WERI-Rb-1 (cell line): ENCODE results near the gene CSRNP3.

Experiments used
- DNase-seq: peaks from one replicate; pipeline ENCODE4 v3.0.0-alpha.2; 2020
- H3K27ac ChIP-seq: fragments of 250-450 bp; sonication (Bioruptor Pico); 2 replicates; pipeline ENCODE4 v1.5.1; 2020; ENCODE audit warnings: mild to moderate bottlenecking, moderate library complexity
- H3K27me3 ChIP-seq: fragments of 250-450 bp; sonication (Bioruptor Pico); 2 replicates; pipeline ENCODE4 v1.5.1; 2021; ENCODE audit warnings: mild to moderate bottlenecking, low read depth, moderate library complexity; ENCODE audit not compliant: insufficient read depth, severe bottlenecking
- H3K36me3 ChIP-seq: fragments of 250-450 bp; sonication (Bioruptor Pico); 2 replicates; pipeline ENCODE4 v1.5.1; 2020; ENCODE audit warnings: mild to moderate bottlenecking, moderate library complexity
- H3K4me3 ChIP-seq: 2 replicates; pipeline ENCODE4 v1.5.1; 2011; ENCODE audit warnings: low read depth, mild to moderate bottlenecking, control low read depth, low read length
- H3K9me3 ChIP-seq: fragments of 250-450 bp; sonication (Bioruptor Pico); 2 replicates; pipeline ENCODE4 v1.5.1; 2021; ENCODE audit warnings: mild to moderate bottlenecking, moderate library complexity; ENCODE audit not compliant: severe bottlenecking
- CTCF ChIP-seq: IDR thresholded peaks from 2 replicates; pipeline ENCODE4 v1.5.1; 2011; ENCODE audit warnings: low read depth, mild to moderate bottlenecking, control low read depth, inconsistent platforms, low read length

CSRNP3 gene

GRCh38 chr2:165563468-165564225 lies 94.1 kb downstream of the CSRNP3 start:
- peak; percentile 46 for TF ChIP-seq CTCF
- no peaks in the 10 kb centered on the region for H3K9me3 ChIP-seq

GRCh38 chr2:165566008-165566407 lies 96.5 kb downstream of the CSRNP3 start:
- no peak for TF ChIP-seq CTCF
- Histone ChIP-seq H3K4me3 (no peak overlapping the region), H3K27ac (no peak overlapping the region), H3K36me3 (no peaks in the 10 kb centered on the region), H3K27me3 (no peaks in the 10 kb centered on the region), H3K9me3 (no peaks in the 10 kb centered on the region)
- no peak for DNase-seq

More at GRCh38 chr2:165563468-165564225, 94.1 kb downstream of the CSRNP3 start:
- no peak overlapping the region for H3K27ac ChIP-seq
- H3K4me3 ChIP-seq: no peak overlapping the region
- H3K27me3 ChIP-seq: no peaks in the 10 kb centered on the region
- no peaks in the 10 kb centered on the region for H3K36me3 ChIP-seq
- DNase-seq: peak; percentile 19

- Histone ChIP-seq H3K27me3 (no peaks in the 10 kb centered on the region), H3K4me3 (no peak overlapping the region), H3K27ac (no peak overlapping the region), H3K9me3 (no peaks in the 10 kb centered on the region), H3K36me3 (no peaks in the 10 kb centered on the region)
- no peak for TF ChIP-seq CTCF
- no peak for DNase-seq
Observed at GRCh38 chr2:165567273-165567672, 97.8 kb downstream of the CSRNP3 start.

- DNase-seq: no peak
- Histone ChIP-seq H3K36me3 (no peaks in the 10 kb centered on the region), H3K9me3 (no peaks in the 10 kb centered on the region), H3K27me3 (no peaks in the 10 kb centered on the region), H3K27ac (no peak overlapping the region), H3K4me3 (no peak overlapping the region)
- no peak for TF ChIP-seq CTCF
Observed at GRCh38 chr2:165568361-165568760, 98.9 kb downstream of the CSRNP3 start.

GRCh38 chr2:165571477-165571876 lies 102.0 kb downstream of the CSRNP3 start:
- Histone ChIP-seq H3K36me3 (no peaks in the 10 kb centered on the region), H3K9me3 (no peaks in the 10 kb centered on the region), H3K27ac (no peak overlapping the region), H3K27me3 (no peaks in the 10 kb centered on the region), H3K4me3 (no peak overlapping the region)
- DNase-seq: no peak
- TF ChIP-seq CTCF: no peak

GRCh38 chr2:165572151-165572550 lies 102.7 kb downstream of the CSRNP3 start:
- no peak overlapping the region for H3K4me3 ChIP-seq
- DNase-seq: peak; percentile 19
- H3K27ac ChIP-seq: no peak overlapping the region

More at GRCh38 chr2:165572151-165572550, 102.7 kb downstream of the CSRNP3 start:
- Histone ChIP-seq H3K9me3 (no peaks in the 10 kb centered on the region), H3K27me3 (no peaks in the 10 kb centered on the region), H3K36me3 (no peaks in the 10 kb centered on the region)
- no peak for TF ChIP-seq CTCF
